ENCODE results near the gene BCAN.
A peak's percentile ranks its signal among the peaks of the same experiment; 100 is the strongest.

The BCAN gene

DNA sequence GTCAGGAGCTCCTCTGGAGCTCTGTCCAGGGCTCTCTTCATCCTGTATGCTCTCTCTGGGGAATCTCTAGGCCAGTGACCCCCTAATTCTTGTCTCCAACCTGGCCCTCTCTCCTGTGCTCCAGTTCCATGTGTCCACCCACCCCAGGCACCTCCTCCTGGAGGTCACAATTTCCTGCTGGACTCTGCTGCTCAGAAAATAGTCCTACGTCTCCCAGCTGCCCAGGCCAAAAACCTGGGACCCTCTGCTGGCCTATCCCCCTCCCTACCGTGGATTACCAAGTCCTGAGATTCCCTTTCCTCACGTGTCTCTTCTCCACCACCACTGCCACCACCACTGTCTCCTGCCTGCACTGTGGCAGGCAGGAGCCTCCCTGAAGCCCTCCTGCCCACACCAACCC is 23.6 kb downstream of the BCAN start:
- Mint-ChIP-seq H3K9me3 (no peaks in the 10 kb centered on the region), H3K4me3 (peak overlapping the region; percentile 0), H3K4me1 (peaks cover 50% of the 10 kb centered on the region), H3K27me3 (no peaks in the 10 kb centered on the region), H3K27ac (peak overlapping the region; percentile 50), H3K36me3 (no peaks in the 10 kb centered on the region)
- ATAC-seq (ENCODE audit: low read depth) (no peak), DNase-seq (ENCODE audit: low spot score in 2 of 2) (no peak)

- Mint-ChIP-seq H3K27me3 (peaks cover 2% of the 10 kb centered on the region), H3K27ac (peak overlapping the region; percentile 21), H3K4me1 (peaks cover 40% of the 10 kb centered on the region), H3K4me3 (no peak overlapping the region), H3K36me3 (no peaks in the 10 kb centered on the region), H3K9me3 (no peaks in the 10 kb centered on the region)
- DNase-seq (ENCODE audit: low spot score in 2 of 2) = no peak
- ATAC-seq (ENCODE audit: low read depth) = no peak
Measured at GRCh38 chr1:156666862-156667609, 25.1 kb downstream of the BCAN start.

DNA sequence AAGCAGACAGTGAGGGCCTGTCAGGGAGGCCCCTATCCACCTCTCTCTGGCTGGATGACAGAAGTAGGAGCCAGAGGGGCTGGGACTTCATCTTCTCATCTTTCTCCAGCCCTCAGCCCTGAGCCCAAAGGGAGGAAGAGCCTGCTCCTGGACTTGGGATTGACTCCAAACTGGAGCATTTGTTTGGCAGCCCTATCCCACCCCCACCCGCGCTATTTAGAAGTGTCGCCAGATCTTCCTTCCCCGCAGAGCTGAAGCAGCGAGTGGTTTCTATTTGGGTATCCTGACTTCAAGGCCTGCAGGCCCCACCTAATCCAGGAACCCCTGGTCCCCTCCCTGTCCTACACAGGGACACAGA is 25.7 kb downstream of the BCAN start:
- H3K4me3 Mint-ChIP-seq = no peak overlapping the region
- H3K36me3 Mint-ChIP-seq = no peaks in the 10 kb centered on the region
- ATAC-seq (ENCODE audit: low read depth) = no peak
- H3K9me3 Mint-ChIP-seq = no peaks in the 10 kb centered on the region
- DNase-seq (ENCODE audit: low spot score in 2 of 2) = no peak
- peak overlapping the region; percentile 21 for H3K27ac Mint-ChIP-seq
- H3K4me1 Mint-ChIP-seq = peaks cover 37% of the 10 kb centered on the region
- H3K27me3 Mint-ChIP-seq = peaks cover 2% of the 10 kb centered on the region

DNA sequence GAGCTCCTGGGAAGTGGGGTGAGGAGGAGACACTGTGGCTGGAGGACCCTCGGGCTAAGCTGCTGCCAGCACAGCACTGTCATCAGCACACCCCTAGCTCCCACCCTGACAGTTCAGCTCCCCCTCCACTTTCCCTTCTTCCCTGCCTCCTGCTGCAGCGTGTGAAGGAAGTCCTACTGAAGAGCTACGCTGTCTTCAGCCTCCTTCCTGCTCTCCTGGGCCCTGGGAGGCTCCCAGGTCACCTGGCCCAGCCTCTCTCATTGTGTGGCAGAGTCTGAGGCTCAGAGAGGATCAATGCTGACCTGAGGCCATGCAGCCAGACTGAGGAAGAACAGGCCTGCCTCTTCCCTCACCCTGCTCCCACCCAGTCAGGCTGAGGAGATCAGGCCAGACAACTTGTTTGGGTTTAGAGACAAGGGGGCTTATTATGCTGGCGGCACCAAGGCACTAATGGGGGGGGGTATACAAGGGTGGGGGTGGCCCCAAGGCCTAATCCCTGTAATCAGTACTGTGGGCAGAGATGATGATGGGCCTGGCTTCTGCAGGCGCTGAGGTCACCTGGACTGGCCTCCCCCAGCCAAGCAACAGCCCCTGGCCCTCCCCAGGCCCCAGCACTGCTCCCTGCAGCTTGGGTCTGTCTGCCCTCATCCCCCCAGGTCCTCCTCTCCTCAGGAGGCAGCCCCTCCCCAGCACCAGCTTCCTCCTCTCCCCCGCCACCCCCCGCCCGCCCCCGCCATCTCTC is 26.2 kb downstream of the BCAN start:
- H3K36me3 Mint-ChIP-seq = no peaks in the 10 kb centered on the region
- no peak overlapping the region for H3K27ac Mint-ChIP-seq
- H3K4me1 Mint-ChIP-seq = peaks cover 33% of the 10 kb centered on the region
- H3K9me3 Mint-ChIP-seq = no peaks in the 10 kb centered on the region
- H3K27me3 Mint-ChIP-seq = peaks cover 2% of the 10 kb centered on the region
- H3K4me3 Mint-ChIP-seq = no peak overlapping the region
- no peak for DNase-seq (ENCODE audit: low spot score in 2 of 2)
- no peak for ATAC-seq (ENCODE audit: low read depth)

GRCh38 chr1:156668801-156669637 is 27.1 kb downstream of the BCAN start:
- H3K4me3 Mint-ChIP-seq = no peak overlapping the region
- no peak overlapping the region for H3K27ac Mint-ChIP-seq
- no peak for DNase-seq (ENCODE audit: low spot score in 2 of 2)
- H3K36me3 Mint-ChIP-seq = no peaks in the 10 kb centered on the region
- no peaks in the 10 kb centered on the region for H3K9me3 Mint-ChIP-seq
- no peak for ATAC-seq (ENCODE audit: low read depth)
- H3K4me1 Mint-ChIP-seq = peaks cover 24% of the 10 kb centered on the region
- H3K27me3 Mint-ChIP-seq = peaks cover 2% of the 10 kb centered on the region

- H3K36me3 Mint-ChIP-seq = no peaks in the 10 kb centered on the region
- no peak overlapping the region for H3K27ac Mint-ChIP-seq
- H3K4me3 Mint-ChIP-seq = no peak overlapping the region
- ATAC-seq (ENCODE audit: low read depth) (no peak), DNase-seq (ENCODE audit: low spot score in 2 of 2) (no peak)
- H3K27me3 Mint-ChIP-seq = peaks cover 4% of the 10 kb centered on the region
- H3K4me1 Mint-ChIP-seq = peaks cover 17% of the 10 kb centered on the region
- H3K9me3 Mint-ChIP-seq = no peaks in the 10 kb centered on the region
Measured at GRCh38 chr1:156669794-156670193, 27.9 kb downstream of the BCAN start.

DNA sequence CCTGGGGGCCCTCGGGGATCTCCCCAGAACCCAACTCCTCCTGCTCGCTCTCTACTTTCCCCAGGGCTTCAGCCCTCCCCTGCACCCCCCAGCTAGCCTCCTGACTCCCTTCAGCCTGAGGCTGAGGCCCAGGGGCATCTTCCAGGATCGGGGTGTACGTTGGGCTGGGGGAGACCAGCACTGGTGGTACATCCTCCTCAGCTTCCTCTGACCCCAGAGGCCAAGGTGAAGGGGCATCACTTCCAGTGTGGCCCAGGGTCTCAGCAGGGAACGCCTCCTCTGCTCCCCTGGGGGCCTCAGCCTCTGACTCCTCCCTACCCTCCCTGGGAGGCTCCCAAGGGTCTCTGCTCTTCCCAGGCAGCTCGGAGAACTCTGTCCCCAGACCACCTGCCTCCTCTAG is 28.4 kb downstream of the BCAN start:
- peaks cover 13% of the 10 kb centered on the region for H3K4me1 Mint-ChIP-seq
- H3K27ac Mint-ChIP-seq = no peak overlapping the region
- no peak for ATAC-seq (ENCODE audit: low read depth)
- H3K9me3 Mint-ChIP-seq = no peaks in the 10 kb centered on the region
- no peak overlapping the region for H3K4me3 Mint-ChIP-seq
- no peaks in the 10 kb centered on the region for H3K36me3 Mint-ChIP-seq
- DNase-seq (ENCODE audit: low spot score in 2 of 2) = no peak
- H3K27me3 Mint-ChIP-seq = peaks cover 4% of the 10 kb centered on the region

GRCh38 chr1:156670791-156671190 is 28.9 kb downstream of the BCAN start:
- Mint-ChIP-seq H3K4me1 (peaks cover 9% of the 10 kb centered on the region), H3K27ac (no peak overlapping the region), H3K27me3 (peaks cover 5% of the 10 kb centered on the region), H3K36me3 (no peaks in the 10 kb centered on the region), H3K9me3 (no peaks in the 10 kb centered on the region), H3K4me3 (no peak overlapping the region)
- ATAC-seq (ENCODE audit: low read depth) (no peak), DNase-seq (ENCODE audit: low spot score in 2 of 2) (no peak)

GRCh38 chr1:156671804-156672203 is 29.9 kb downstream of the BCAN start:
- DNase-seq (ENCODE audit: low spot score in 2 of 2) = no peak
- Mint-ChIP-seq H3K4me3 (no peak overlapping the region), H3K27me3 (peaks cover 5% of the 10 kb centered on the region), H3K36me3 (no peaks in the 10 kb centered on the region), H3K4me1 (peaks cover 4% of the 10 kb centered on the region), H3K27ac (no peak overlapping the region), H3K9me3 (no peaks in the 10 kb centered on the region)
- ATAC-seq (ENCODE audit: low read depth) = no peak

DNA sequence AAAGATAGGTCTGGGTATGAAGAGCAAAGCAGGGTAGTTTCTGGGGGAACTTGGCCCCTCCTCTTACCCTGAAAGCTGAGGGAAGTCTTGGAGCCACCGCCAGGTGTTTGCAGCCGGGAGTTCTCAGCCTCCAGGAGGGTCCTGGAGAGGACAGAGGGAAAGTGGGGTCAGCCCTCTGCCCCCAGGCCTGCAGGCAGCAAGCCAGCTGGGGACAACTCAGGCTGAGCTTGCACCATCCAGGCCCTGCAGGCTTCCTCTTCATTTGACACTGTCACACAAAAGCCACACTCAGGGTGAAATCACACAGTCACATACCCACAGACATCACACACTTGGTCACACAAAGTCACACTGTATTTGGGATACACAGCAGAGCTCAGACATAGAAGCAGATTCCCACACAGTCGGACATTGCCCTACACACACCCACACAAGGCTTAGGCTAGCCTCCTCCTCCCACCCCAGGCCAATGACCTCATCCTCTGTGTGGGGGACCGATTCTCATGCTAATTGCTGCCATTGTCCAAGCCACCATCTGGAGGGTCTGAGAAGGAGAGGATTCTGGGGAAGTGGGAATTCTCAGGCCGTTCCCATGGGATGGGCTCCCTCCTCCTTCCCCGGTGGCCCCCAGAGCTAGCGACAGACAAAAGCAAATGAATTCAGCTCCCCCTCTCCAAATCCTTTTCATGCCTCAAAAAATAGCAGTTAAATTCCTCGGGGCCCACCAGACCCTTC is 31.6 kb downstream of the BCAN start:
- no peaks in the 10 kb centered on the region for H3K36me3 Mint-ChIP-seq

DNA sequence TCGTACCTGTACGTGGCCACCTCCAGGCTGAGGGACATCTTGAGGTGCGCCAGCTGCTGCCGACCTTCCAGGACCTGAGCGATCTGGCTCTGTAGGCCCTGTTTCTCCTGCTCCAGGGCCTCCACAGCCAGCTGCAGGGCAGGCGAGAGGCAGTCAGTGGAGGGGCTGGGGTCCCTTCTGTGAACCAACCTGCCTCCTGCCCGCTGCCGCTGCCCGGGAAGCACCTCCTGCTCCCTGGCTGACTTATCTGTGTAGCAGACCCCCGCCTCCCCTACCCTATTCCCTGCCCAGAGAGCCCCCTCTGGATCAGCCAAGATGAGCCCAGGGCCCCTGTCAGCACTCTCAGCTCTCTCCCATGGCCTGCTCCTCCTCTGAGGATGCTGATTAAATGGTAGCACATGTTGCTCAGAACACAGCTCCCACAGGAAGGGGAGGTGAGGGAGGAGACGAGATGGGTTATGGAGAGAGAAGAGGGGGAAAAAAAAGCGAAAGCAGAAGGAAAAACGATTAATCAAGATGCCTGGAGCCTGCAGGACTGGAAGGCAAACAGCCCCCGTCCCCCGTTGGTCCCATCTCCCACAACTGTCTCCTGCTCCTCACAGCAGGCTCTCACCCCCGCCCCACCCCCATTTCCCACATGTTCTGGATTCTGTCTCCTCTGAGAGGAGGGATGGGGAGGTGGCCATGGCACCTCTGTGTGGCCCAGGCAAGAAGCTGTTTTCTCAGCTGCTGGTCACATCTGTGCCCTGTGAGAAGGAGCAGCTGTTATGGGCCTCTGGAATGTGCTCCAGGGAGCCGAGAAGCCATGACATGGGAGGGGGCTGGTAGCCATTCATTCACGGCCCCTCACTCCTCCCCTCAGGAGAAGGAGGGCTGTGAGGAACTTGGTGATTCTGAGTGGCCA is 33.5 kb downstream of the BCAN start:
- ATAC-seq (ENCODE audit: low read depth) = no peak
- no peak overlapping the region for H3K27ac Mint-ChIP-seq
- no peak overlapping the region for H3K4me3 Mint-ChIP-seq
- DNase-seq (ENCODE audit: low spot score in 2 of 2) = no peak
- H3K36me3 Mint-ChIP-seq = no peaks in the 10 kb centered on the region
- peaks cover 17% of the 10 kb centered on the region for H3K27me3 Mint-ChIP-seq
- H3K9me3 Mint-ChIP-seq = no peaks in the 10 kb centered on the region
- peaks cover 8% of the 10 kb centered on the region for H3K4me1 Mint-ChIP-seq

More for the DNA sequence above, 31.6 kb downstream of the BCAN start:
- no peak overlapping the region for H3K27ac Mint-ChIP-seq
- H3K4me3 Mint-ChIP-seq = no peak overlapping the region
- DNase-seq (ENCODE audit: low spot score in 2 of 2) (no peak), ATAC-seq (ENCODE audit: low read depth) (no peak)
- no peaks in the 10 kb centered on the region for H3K9me3 Mint-ChIP-seq
- H3K27me3 Mint-ChIP-seq = peaks cover 12% of the 10 kb centered on the region
- peaks cover 8% of the 10 kb centered on the region for H3K4me1 Mint-ChIP-seq

DNA sequence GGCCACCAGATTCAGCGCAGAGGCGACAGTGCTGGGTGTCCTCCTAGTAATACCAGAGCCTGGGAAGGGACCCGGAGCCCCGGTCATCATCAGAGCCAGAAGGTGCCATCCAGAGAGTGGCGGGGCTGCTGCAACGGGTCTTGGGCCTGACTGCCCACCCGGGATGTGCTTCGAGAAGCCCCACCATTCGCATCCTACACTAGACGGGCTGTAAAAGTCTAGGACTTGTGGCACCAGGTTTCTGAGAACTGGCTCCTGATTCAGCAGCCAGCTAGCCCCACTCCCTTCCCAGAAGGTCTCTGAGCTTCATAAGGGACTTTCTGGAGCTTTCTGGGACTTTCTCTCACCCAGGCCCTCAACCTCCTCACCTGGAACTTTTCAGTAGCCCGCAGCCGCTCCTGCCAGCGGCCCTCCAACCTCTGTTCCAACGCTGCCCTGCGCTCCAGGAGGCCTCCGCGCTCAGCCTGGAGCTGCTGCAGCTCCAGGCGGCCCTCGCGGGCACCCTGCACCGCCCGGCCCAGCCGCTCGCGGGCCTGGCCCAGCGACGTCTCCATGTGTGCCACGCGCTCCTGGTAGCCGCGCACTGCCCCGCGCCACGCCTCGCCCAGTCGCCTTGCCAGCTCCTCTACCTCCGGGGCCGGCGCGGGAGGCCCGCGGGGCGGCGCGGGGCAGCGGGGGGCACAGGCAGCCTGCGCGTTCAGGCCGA is 34.4 kb downstream of the BCAN start:
- no peaks in the 10 kb centered on the region for H3K9me3 Mint-ChIP-seq
- H3K27me3 Mint-ChIP-seq = peaks cover 17% of the 10 kb centered on the region
- H3K36me3 Mint-ChIP-seq = no peaks in the 10 kb centered on the region
- DNase-seq (ENCODE audit: low spot score in 2 of 2) (no peak), ATAC-seq (ENCODE audit: low read depth) (no peak)
- H3K27ac Mint-ChIP-seq = no peak overlapping the region
- H3K4me1 Mint-ChIP-seq = peaks cover 8% of the 10 kb centered on the region
- no peak overlapping the region for H3K4me3 Mint-ChIP-seq
